ENCODE results near the gene LRRK1.

- TF ChIP-seq CTCF (conservative IDR thresholded peaks at IDR 0.05; ENCODE audit: low read depth, low read length) = no peak
- no peak for TF ChIP-seq RFX5 (IDR thresholded peaks at IDR 0.05; ENCODE audit: low read depth, low read length)
- no peak for TF ChIP-seq CHD1 (IDR thresholded peaks at IDR 0.05; ENCODE audit: low read depth, low read length)
- no peak for TF ChIP-seq POLR2A (IDR thresholded peaks at IDR 0.05; ENCODE audit: low read depth, low read length)
- TF ChIP-seq FOS (IDR thresholded peaks at IDR 0.05; ENCODE audit: low read depth, low read length) = no peak
- no peak for TF ChIP-seq RAD21 (IDR thresholded peaks at IDR 0.05; ENCODE audit: low read length)
- TF ChIP-seq MAFK (IDR thresholded peaks at IDR 0.05; ENCODE audit: low read depth, low read length) = no peak
Observed at GRCh38 chr15:100942656-100943425, 23.7 kb downstream of the LRRK1 start.
